Measurements from ENCODE around the gene WDR90. TPM values are rescaled to one million over a fixed set of nuclear protein-coding genes. Genes with fewer than 3 reads are reported as not detected.

Gene WDR90
- total RNA-seq, 2 donors from 2014 or later, result 22.7 to 39.4 TPM

GRCh38 chr16:651844-652243 is 2.7 kb downstream of the WDR90 start:
- Histone ChIP-seq H3K4me3 (no peak overlapping the region), H3K9me3 (no peaks in the 10 kb centered on the region), H3K27ac (no peak overlapping the region), H3K4me1 (ENCODE audit: control insufficient read depth in 1 of 2, low read depth in 2 of 2) (peaks cover 15 to 27% of the 10 kb centered on the region in 2 donors), H3K36me3 (peaks cover 4% of the 10 kb centered on the region), H3K27me3 (replicated peaks; ENCODE audit: insufficient read depth) (no peaks in the 10 kb centered on the region)
- no peak for ATAC-seq (ENCODE audit: insufficient number of reproducible peaks, low FRiP score, low read depth)
- TF ChIP-seq, protein P1, sequence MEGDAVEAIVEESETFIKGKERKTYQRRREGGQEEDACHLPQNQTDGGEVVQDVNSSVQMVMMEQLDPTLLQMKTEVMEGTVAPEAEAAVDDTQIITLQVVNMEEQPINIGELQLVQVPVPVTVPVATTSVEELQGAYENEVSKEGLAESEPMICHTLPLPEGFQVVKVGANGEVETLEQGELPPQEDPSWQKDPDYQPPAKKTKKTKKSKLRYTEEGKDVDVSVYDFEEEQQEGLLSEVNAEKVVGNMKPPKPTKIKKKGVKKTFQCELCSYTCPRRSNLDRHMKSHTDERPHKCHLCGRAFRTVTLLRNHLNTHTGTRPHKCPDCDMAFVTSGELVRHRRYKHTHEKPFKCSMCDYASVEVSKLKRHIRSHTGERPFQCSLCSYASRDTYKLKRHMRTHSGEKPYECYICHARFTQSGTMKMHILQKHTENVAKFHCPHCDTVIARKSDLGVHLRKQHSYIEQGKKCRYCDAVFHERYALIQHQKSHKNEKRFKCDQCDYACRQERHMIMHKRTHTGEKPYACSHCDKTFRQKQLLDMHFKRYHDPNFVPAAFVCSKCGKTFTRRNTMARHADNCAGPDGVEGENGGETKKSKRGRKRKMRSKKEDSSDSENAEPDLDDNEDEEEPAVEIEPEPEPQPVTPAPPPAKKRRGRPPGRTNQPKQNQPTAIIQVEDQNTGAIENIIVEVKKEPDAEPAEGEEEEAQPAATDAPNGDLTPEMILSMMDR (IDR thresholded peaks at IDR 0.05), result no peak
- DNase-seq (ENCODE audit: low spot score), result no peak

- Histone ChIP-seq H3K9me3 (no peaks in the 10 kb centered on the region), H3K27ac (no peak overlapping the region), H3K36me3 (peaks cover 4% of the 10 kb centered on the region), H3K4me3 (no peak overlapping the region), H3K4me1 (ENCODE audit: control insufficient read depth in 1 of 2, low read depth in 2 of 2) (peaks cover 15 to 20% of the 10 kb centered on the region in 2 donors), H3K27me3 (replicated peaks; ENCODE audit: insufficient read depth) (no peaks in the 10 kb centered on the region)
- no peak for ATAC-seq (ENCODE audit: insufficient number of reproducible peaks, low FRiP score, low read depth)
- DNase-seq (ENCODE audit: low spot score), result no peak
- TF ChIP-seq, protein P1 (IDR thresholded peaks at IDR 0.05), result no peak
Observed at GRCh38 chr16:652454-653305, 3.5 kb downstream of the WDR90 start.

DNA sequence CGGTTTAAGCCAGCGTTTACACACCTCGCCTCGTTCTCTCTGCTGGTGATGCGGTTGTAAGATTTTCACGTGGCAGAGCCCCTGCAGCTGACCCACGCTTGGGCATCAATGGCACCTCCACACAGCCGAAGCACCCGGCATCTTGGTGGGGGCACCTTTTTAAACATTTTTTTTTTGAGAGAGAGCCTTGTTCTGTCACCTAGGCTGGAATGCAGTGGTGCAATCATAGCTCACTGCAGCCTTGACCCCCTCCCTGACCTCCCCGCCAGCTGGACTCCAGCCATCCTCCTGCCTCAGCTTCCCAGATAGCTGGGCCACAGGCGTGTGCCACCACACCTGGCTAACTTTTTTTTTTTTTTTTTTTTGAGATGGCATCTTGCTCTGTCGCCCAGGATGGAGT is 4.9 kb downstream of the WDR90 start:
- Histone ChIP-seq H3K9me3 (no peaks in the 10 kb centered on the region), H3K36me3 (peaks cover 4% of the 10 kb centered on the region)
- TF ChIP-seq, protein P1 (IDR thresholded peaks at IDR 0.05), result no peak

DNA sequence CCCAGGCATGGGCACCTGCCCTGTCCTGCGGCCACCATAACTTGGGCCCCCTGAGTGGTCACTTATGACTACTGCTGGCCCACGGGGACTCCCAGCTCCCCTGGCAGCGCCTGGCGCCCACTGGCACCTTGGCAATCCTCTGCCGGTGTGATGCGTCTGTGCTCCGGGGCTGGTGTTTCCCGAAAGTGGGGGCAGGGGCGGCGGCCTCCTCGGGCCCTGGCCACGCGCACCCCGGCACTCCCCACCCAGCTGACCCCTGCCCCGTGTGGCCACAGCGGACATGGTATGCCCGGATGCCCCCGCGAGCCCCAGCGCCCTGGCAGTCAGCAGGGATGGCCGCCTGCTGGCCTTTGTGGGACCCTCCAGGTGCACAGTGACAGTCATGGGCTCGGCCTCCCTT is 8.3 kb downstream of the WDR90 start:
- TF ChIP-seq, protein P1 (IDR thresholded peaks at IDR 0.05), result no peak
- DNase-seq (ENCODE audit: low spot score) (no peak), ATAC-seq (ENCODE audit: insufficient number of reproducible peaks, low FRiP score, low read depth) (no peak)
- Histone ChIP-seq H3K27me3 (replicated peaks; ENCODE audit: insufficient read depth) (no peaks in the 10 kb centered on the region), H3K4me3 (no peak overlapping the region), H3K36me3 (peaks cover 4% of the 10 kb centered on the region), H3K9me3 (no peaks in the 10 kb centered on the region), H3K4me1 (ENCODE audit: control insufficient read depth in 1 of 2, low read depth in 2 of 2) (no peaks in the 10 kb centered on the region), H3K27ac (no peak overlapping the region)

More for the DNA sequence above, 4.9 kb downstream of the WDR90 start:
- Histone ChIP-seq H3K27me3 (replicated peaks; ENCODE audit: insufficient read depth) (no peaks in the 10 kb centered on the region), H3K4me1 (ENCODE audit: control insufficient read depth in 1 of 2, low read depth in 2 of 2) (peaks cover 7 to 11% of the 10 kb centered on the region in 2 donors), H3K27ac (no peak overlapping the region), H3K4me3 (no peak overlapping the region)
- ATAC-seq (ENCODE audit: insufficient number of reproducible peaks, low FRiP score, low read depth) (no peak), DNase-seq (ENCODE audit: low spot score) (no peak)

DNA sequence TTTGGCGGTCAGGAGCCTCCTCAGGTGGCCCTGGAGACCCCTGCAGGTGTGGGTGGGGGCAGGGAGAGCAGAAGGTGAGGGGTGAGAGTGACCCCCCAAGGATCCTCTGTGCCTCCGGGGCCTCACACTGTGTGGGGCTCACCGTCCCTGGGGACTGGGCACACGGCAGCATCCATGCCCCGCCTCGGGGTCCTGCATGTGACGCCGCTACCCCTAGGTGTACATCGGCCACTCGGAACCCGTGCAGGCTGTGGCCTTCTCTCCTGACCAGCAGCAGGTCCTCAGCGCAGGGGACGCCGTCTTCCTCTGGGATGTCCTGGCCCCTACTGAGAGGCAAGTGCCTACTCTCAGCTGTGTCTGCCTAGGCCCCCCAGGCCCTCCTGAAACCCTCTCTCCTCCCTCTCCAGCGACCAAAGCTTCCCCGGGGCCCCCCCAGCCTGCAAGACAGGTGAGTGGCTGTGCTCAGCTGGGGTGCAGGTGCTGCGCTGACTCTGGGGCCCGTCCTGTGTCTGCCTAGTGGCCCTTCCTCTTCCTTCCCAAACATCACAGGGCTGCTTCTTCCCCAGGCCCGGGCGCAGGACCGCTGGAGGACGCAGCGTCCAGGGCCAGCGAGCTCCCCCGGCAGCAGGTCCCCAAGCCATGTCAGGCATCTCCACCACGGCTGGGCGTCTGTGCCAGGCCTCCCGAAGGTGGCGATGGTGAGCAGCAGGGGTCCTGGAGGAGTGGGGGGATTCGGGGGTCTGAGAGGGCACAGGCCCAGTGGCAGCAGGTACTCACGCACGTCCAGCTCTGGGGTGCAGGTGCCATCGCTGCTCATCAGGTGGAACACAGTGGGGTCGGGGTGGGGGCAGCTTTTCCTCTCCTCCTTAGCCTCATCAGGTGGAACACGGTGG is 9.8 kb downstream of the WDR90 start:
- Histone ChIP-seq H3K27ac (no peak overlapping the region), H3K4me1 (ENCODE audit: control insufficient read depth in 1 of 2, low read depth in 2 of 2) (no peaks in the 10 kb centered on the region), H3K27me3 (replicated peaks; ENCODE audit: insufficient read depth) (no peaks in the 10 kb centered on the region), H3K4me3 (no peak overlapping the region), H3K9me3 (no peaks in the 10 kb centered on the region), H3K36me3 (peaks cover 4% of the 10 kb centered on the region)
- DNase-seq (ENCODE audit: low spot score), result no peak
- TF ChIP-seq, protein P1 (IDR thresholded peaks at IDR 0.05), result no peak
- ATAC-seq (ENCODE audit: insufficient number of reproducible peaks, low FRiP score, low read depth), result no peak
